ENCODE measurements around the gene HIVEP2.

The HIVEP2 gene

DNA sequence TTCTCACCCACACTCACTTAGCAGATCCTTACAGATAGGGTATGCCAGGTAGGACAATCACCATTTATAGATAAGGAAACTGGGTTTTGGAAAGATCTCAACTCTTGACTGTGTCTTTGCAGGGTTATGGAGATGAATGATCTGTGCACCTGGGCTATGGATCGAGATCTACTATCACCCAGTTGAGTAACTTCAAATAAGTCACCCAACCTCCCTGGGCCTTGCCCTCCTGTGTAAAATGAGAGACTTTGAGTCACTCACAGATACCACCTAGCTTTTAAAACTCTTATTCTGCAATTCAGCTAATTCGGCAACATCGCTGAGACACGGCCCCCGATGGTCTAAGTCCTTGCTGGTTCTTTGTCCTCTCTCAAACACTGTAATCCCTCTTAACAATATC lies 53.5 kb downstream of the HIVEP2 start:
- no peak overlapping the region for H3K18ac ChIP-seq (ENCODE audit: low read length)
- H3K14ac ChIP-seq (ENCODE audit: low read length), result no peak overlapping the region
- no peaks in the 10 kb centered on the region for H3K36me3 ChIP-seq (ENCODE audit: control insufficient read depth in 1 of 2, insufficient read depth in 2 of 2, low read length in 2 of 2)
- peaks cover 0 to 2% of the 10 kb centered on the region in 2 experiments for H3K4me1 ChIP-seq (ENCODE audit: control insufficient read depth in 1 of 2, insufficient read depth in 2 of 2, low read length in 2 of 2)
- H3K4me3 ChIP-seq (ENCODE audit: low read depth, low read length), result no peak overlapping the region
- H3K9me3 ChIP-seq (ENCODE audit: insufficient read depth, low read depth, low read length), result no peaks in the 10 kb centered on the region
- no peak overlapping the region for H2BK120ac ChIP-seq (ENCODE audit: insufficient read depth, low read length, poor library complexity)
- no peak overlapping the region for H3K4me2 ChIP-seq (ENCODE audit: low read length)
- H3K23ac ChIP-seq (ENCODE audit: low read length), result no peak overlapping the region
- H3K79me2 ChIP-seq (ENCODE audit: control insufficient read depth, insufficient read depth, low read length, poor library complexity), result no peaks in the 10 kb centered on the region
- no peak overlapping the region for H2AK5ac ChIP-seq (ENCODE audit: low read length)
- H4K91ac ChIP-seq (ENCODE audit: low read depth, low read length), result no peak overlapping the region
- no peak overlapping the region for H2BK12ac ChIP-seq (ENCODE audit: low read length)
- no peak for DNase-seq
- H3K4ac ChIP-seq (ENCODE audit: low read depth, low read length), result no peak overlapping the region
- no peak overlapping the region for H2AFZ ChIP-seq (ENCODE audit: insufficient read depth, low read length, poor library complexity)
- H4K8ac ChIP-seq (ENCODE audit: low read depth, low read length), result no peak overlapping the region
- WGBS (ENCODE audit: extremely low coverage, insufficient coverage, insufficient read length), result no CpG with 5 or more reads among the region's 5 CpGs
- no peak overlapping the region for H3K9ac ChIP-seq (ENCODE audit: low read length)
- no peak overlapping the region for H4K12ac ChIP-seq (ENCODE audit: low read depth, low read length)
- no peaks in the 10 kb centered on the region for H3K27me3 ChIP-seq (ENCODE audit: insufficient read depth, low read length)
- no peak overlapping the region for H2BK5ac ChIP-seq (ENCODE audit: low read depth, low read length, poor library complexity)
- H3K79me1 ChIP-seq (ENCODE audit: low read length), result no peaks in the 10 kb centered on the region
- no peak overlapping the region for H3K27ac ChIP-seq (ENCODE audit: low read depth, low read length)

DNA sequence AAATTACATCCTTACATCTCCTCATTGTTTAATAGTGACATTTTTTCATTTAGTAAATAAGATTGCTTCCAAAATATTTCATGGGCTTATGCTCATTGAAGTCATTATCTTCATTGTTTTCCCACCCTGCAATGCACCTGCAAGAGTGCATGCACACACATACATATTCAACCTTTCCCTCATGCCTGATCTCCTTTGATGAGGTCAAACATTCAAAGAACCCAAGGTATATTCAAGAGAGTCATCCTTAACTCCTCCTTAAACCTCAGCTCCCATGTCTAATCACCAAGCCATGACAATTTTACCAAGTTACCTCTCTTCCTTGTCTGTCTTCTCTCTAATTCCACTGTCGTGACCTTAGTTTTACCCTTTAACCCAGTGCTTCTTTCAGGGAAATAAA lies 56.5 kb downstream of the HIVEP2 start:
- Histone ChIP-seq H3K4ac (ENCODE audit: low read depth, low read length) (no peak overlapping the region), H4K12ac (ENCODE audit: low read depth, low read length) (no peak overlapping the region), H2AK5ac (ENCODE audit: low read length) (no peak overlapping the region), H3K9ac (ENCODE audit: low read length) (no peak overlapping the region), H3K36me3 (ENCODE audit: control insufficient read depth in 1 of 2, insufficient read depth in 2 of 2, low read length in 2 of 2) (no peaks in the 10 kb centered on the region), H2BK120ac (ENCODE audit: insufficient read depth, low read length, poor library complexity) (no peak overlapping the region), H3K79me1 (ENCODE audit: low read length) (no peaks in the 10 kb centered on the region), H3K4me2 (ENCODE audit: low read length) (no peak overlapping the region), H2BK12ac (ENCODE audit: low read length) (no peak overlapping the region), H4K91ac (ENCODE audit: low read depth, low read length) (no peak overlapping the region), H3K27me3 (ENCODE audit: insufficient read depth, low read length) (no peaks in the 10 kb centered on the region), H3K27ac (ENCODE audit: low read depth, low read length) (no peak overlapping the region), H3K9me3 (ENCODE audit: insufficient read depth, low read depth, low read length) (no peaks in the 10 kb centered on the region), H3K14ac (ENCODE audit: low read length) (no peak overlapping the region), H3K4me3 (ENCODE audit: low read depth, low read length) (no peak overlapping the region), H3K79me2 (ENCODE audit: control insufficient read depth, insufficient read depth, low read length, poor library complexity) (no peaks in the 10 kb centered on the region), H3K23ac (ENCODE audit: low read length) (no peak overlapping the region), H2BK5ac (ENCODE audit: low read depth, low read length, poor library complexity) (no peak overlapping the region), H2AFZ (ENCODE audit: insufficient read depth, low read length, poor library complexity) (no peak overlapping the region), H3K18ac (ENCODE audit: low read length) (no peak overlapping the region), H3K4me1 (ENCODE audit: control insufficient read depth in 1 of 2, insufficient read depth in 2 of 2, low read length in 2 of 2) (peaks cover 0 to 5% of the 10 kb centered on the region in 2 experiments), H4K8ac (ENCODE audit: low read depth, low read length) (no peak overlapping the region)
- DNase-seq, result no peak
- WGBS (ENCODE audit: extremely low coverage, insufficient coverage, insufficient read length), result no CpG with 5 or more reads among the region's 1 CpG

DNA sequence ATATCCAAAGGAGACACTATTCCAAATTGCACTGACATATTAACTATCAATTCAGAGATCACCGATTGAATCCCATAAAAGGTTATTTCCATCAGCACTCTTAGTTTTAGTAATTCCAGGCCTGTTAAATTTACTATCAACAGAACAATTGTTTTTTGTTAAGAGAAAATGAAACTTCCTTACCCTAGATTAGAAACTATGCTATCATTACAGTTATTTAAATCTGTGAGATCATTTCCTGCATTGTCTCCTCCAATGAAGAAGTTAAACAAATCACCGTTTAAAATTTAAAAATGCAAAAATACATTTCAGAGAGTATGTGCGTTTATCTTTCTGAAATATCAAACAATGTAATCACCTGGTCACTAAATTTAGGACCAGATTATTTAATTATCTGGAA lies 57.5 kb downstream of the HIVEP2 start:
- peaks cover 0 to 5% of the 10 kb centered on the region in 2 experiments for H3K4me1 ChIP-seq (ENCODE audit: control insufficient read depth in 1 of 2, insufficient read depth in 2 of 2, low read length in 2 of 2)
- no peaks in the 10 kb centered on the region for H3K79me2 ChIP-seq (ENCODE audit: control insufficient read depth, insufficient read depth, low read length, poor library complexity)
- H2BK120ac ChIP-seq (ENCODE audit: insufficient read depth, low read length, poor library complexity), result no peak overlapping the region
- H2BK5ac ChIP-seq (ENCODE audit: low read depth, low read length, poor library complexity), result no peak overlapping the region
- H4K91ac ChIP-seq (ENCODE audit: low read depth, low read length), result no peak overlapping the region
- H3K79me1 ChIP-seq (ENCODE audit: low read length), result no peaks in the 10 kb centered on the region
- no peak overlapping the region for H3K9ac ChIP-seq (ENCODE audit: low read length)
- no peaks in the 10 kb centered on the region for H3K9me3 ChIP-seq (ENCODE audit: insufficient read depth, low read depth, low read length)
- H3K18ac ChIP-seq (ENCODE audit: low read length), result no peak overlapping the region
- H3K4me2 ChIP-seq (ENCODE audit: low read length), result no peak overlapping the region
- no peak overlapping the region for H3K23ac ChIP-seq (ENCODE audit: low read length)
- H2BK12ac ChIP-seq (ENCODE audit: low read length), result no peak overlapping the region
- H2AK5ac ChIP-seq (ENCODE audit: low read length), result no peak overlapping the region
- H2AFZ ChIP-seq (ENCODE audit: insufficient read depth, low read length, poor library complexity), result no peak overlapping the region
- H3K27me3 ChIP-seq (ENCODE audit: insufficient read depth, low read length), result no peaks in the 10 kb centered on the region
- no peak overlapping the region for H3K4ac ChIP-seq (ENCODE audit: low read depth, low read length)
- no peak for DNase-seq
- no peak overlapping the region for H3K14ac ChIP-seq (ENCODE audit: low read length)
- no peak overlapping the region for H4K12ac ChIP-seq (ENCODE audit: low read depth, low read length)
- no peaks in the 10 kb centered on the region for H3K36me3 ChIP-seq (ENCODE audit: control insufficient read depth in 1 of 2, insufficient read depth in 2 of 2, low read length in 2 of 2)
- no peak overlapping the region for H4K8ac ChIP-seq (ENCODE audit: low read depth, low read length)
- WGBS (ENCODE audit: extremely low coverage, insufficient coverage, insufficient read length), result no CpG with 5 or more reads among the region's 3 CpGs
- no peak overlapping the region for H3K27ac ChIP-seq (ENCODE audit: low read depth, low read length)
- H3K4me3 ChIP-seq (ENCODE audit: low read depth, low read length), result no peak overlapping the region

DNA sequence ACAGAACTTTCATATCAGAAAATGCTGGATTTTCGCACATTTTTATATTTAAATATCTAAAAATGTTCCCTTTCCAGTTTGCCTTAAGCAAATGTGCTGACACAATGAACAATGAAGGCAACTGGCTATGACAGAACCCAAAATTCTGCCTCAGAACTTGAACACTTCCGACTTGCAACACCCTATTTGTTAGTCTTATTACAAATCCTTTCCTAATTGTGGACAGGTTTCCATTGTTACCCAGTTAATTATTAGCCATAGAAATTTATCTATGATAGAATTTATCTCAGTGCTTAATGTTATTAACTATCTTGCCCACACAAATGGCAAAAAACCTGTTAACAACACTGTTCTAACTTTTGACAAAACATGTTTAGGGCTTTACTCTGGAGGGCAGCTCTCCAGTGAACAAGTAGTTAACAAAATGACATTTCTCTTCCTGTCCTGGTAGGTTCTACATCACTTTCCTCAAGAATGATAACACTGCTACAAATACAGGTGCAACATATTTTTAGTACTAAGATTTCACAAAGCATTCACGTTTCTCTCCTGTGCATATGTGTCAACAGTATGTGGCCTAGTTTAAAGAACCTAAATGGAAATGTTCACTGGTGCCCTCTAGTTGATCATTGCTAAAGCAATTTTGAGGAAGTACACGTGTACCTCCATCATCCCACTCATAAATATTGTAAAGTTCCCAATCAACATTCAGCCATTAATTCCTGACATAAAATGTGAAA lies 58.4 kb downstream of the HIVEP2 start:
- Histone ChIP-seq H2AK5ac (ENCODE audit: low read length) (no peak overlapping the region), H3K36me3 (ENCODE audit: control insufficient read depth in 1 of 2, insufficient read depth in 2 of 2, low read length in 2 of 2) (no peaks in the 10 kb centered on the region), H2BK5ac (ENCODE audit: low read depth, low read length, poor library complexity) (no peak overlapping the region), H3K23ac (ENCODE audit: low read length) (no peak overlapping the region), H3K9me3 (ENCODE audit: insufficient read depth, low read depth, low read length) (no peaks in the 10 kb centered on the region), H4K8ac (ENCODE audit: low read depth, low read length) (no peak overlapping the region), H3K79me2 (ENCODE audit: control insufficient read depth, insufficient read depth, low read length, poor library complexity) (no peaks in the 10 kb centered on the region), H2AFZ (ENCODE audit: insufficient read depth, low read length, poor library complexity) (no peak overlapping the region), H3K27me3 (ENCODE audit: insufficient read depth, low read length) (no peaks in the 10 kb centered on the region), H3K14ac (ENCODE audit: low read length) (no peak overlapping the region), H4K12ac (ENCODE audit: low read depth, low read length) (no peak overlapping the region), H3K27ac (ENCODE audit: low read depth, low read length) (no peak overlapping the region), H3K4me1 (ENCODE audit: control insufficient read depth in 1 of 2, insufficient read depth in 2 of 2, low read length in 2 of 2) (peaks cover 0 to 7% of the 10 kb centered on the region in 2 experiments), H3K79me1 (ENCODE audit: low read length) (no peaks in the 10 kb centered on the region), H3K18ac (ENCODE audit: low read length) (no peak overlapping the region), H2BK120ac (ENCODE audit: insufficient read depth, low read length, poor library complexity) (no peak overlapping the region), H3K9ac (ENCODE audit: low read length) (no peak overlapping the region), H3K4ac (ENCODE audit: low read depth, low read length) (no peak overlapping the region), H2BK12ac (ENCODE audit: low read length) (no peak overlapping the region), H3K4me2 (ENCODE audit: low read length) (no peak overlapping the region), H4K91ac (ENCODE audit: low read depth, low read length) (no peak overlapping the region), H3K4me3 (ENCODE audit: low read depth, low read length) (no peak overlapping the region)
- DNase-seq, result peak; percentile 26 to 81
- no CpG with 5 or more reads among the region's 4 CpGs for WGBS (ENCODE audit: extremely low coverage, insufficient coverage, insufficient read length)

All from trophoblast cell (in vitro differentiated cells and primary cell).